22Rv1 (cell line): ENCODE measurements around the gene RFC3.

ENCODE experiments used
- CTCF ChIP-seq: fragments of 450-650 bp; IDR thresholded peaks from 2 replicates; pipeline ENCODE4 v1.5.1; 2017; ENCODE audit warnings: mild to moderate bottlenecking
- ZFX ChIP-seq: fragments of 450-650 bp; IDR thresholded peaks from 2 replicates; pipeline ENCODE4 v1.6.1; 2017; ENCODE audit warnings: antibody characterized with exemption, borderline replicate concordance

DNA sequence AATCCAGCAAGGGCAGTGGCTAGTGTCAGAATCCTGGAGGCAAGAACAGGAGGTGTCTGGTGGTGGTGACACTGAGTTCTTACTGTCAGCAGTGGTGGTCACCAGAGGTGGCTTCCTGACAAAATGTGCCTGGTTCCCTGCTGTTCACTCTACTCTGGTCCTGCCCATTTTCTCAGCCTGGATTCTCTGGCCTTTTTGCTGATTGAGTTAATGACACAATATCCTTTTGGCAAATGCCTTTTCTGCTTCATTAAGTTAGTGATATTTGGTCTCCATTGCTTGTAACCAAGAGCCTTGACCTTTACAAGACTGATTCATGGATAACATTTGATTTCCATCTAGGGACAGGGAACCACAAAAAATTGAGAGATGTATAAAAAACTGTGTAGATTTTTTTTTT, 51.1 kb downstream of the RFC3 start:
- TF ChIP-seq CTCF (no peak), ZFX (no peak)
